Effector memory CD4-positive, alpha-beta T cell (primary cell): ENCODE measurements around the gene LILRB3.
A peak's percentile ranks its signal among the peaks of the same experiment; 100 is the strongest.
"Not testable (repeated sequence)": the region's sequence is repeated elsewhere in the genome, so short reads cannot be mapped to it uniquely, and the experiment has no call there.

Experiments
- DNase-seq, 3 donors: peaks; one replicate each; pipeline ENCODE4 v3.0.0-alpha.2; 2020
- H3K27ac ChIP-seq: 2 replicates; pipeline ENCODE4 v1.7.0; 2013; ENCODE audit warnings: mild to moderate bottlenecking, low read length, moderate library complexity; ENCODE audit not compliant: insufficient read depth, poor library complexity, severe bottlenecking
- H3K27me3 ChIP-seq: replicated peaks from 2 replicates; pipeline ENCODE4 v1.7.0; 2013; ENCODE audit warnings: mild to moderate bottlenecking, low read length; ENCODE audit not compliant: insufficient read depth, control insufficient read depth, poor library complexity, severe bottlenecking
- H3K36me3 ChIP-seq: 2 replicates; pipeline ENCODE4 v1.7.0; 2013; ENCODE audit warnings: mild to moderate bottlenecking, low read length, moderate library complexity; ENCODE audit not compliant: control insufficient read depth, insufficient read depth
- H3K4me1 ChIP-seq: 2 replicates; pipeline ENCODE4 v1.7.0; 2013; ENCODE audit warnings: low read length, mild to moderate bottlenecking; ENCODE audit not compliant: control insufficient read depth, insufficient read depth, poor library complexity, severe bottlenecking
- H3K4me3 ChIP-seq: 2 replicates; pipeline ENCODE4 v1.7.0; 2013; ENCODE audit warnings: low read length, low read depth, mild to moderate bottlenecking; ENCODE audit not compliant: insufficient read depth, poor library complexity, severe bottlenecking
- H3K9me3 ChIP-seq: 2 replicates; pipeline ENCODE4 v1.7.0; 2013; ENCODE audit warnings: mild to moderate bottlenecking, low read length, moderate library complexity; ENCODE audit not compliant: control insufficient read depth

Gene LILRB3

DNA sequence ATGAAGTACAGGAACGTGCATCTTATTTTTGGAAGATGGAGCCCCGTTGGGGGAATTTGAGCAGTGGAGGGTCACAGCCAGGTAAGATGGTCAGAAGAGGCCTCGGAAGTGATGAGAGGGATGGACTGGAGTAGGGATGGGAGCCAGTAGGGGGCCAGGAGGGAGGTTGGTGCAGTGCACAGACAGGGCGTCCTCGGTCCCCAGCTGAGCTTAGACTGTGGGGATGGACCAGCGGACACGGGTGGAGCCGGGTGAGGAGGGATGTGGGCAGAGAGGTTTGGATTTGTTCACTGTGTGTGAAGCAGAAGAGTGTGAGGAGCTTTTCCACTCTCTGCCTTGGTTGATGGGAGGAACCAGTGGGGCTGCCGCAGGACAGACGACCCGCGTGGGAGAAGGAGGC, 11.6 kb downstream of the LILRB3 start:
- Histone ChIP-seq H3K9me3 (no peaks in the 10 kb centered on the region), H3K4me3 (no peak overlapping the region), H3K27me3 (no peaks in the 10 kb centered on the region), H3K27ac (no peak overlapping the region), H3K4me1 (peaks cover 37% of the 10 kb centered on the region), H3K36me3 (peaks cover 17% of the 10 kb centered on the region)
- DNase-seq: no peak

- Histone ChIP-seq H3K9me3 (no peaks in the 10 kb centered on the region), H3K27me3 (no peaks in the 10 kb centered on the region), H3K4me1 (peaks cover 37% of the 10 kb centered on the region), H3K27ac (peak overlapping the region; percentile 6), H3K4me3 (no peak overlapping the region), H3K36me3 (peaks cover 30% of the 10 kb centered on the region)
- DNase-seq: no peak
Observed at GRCh38 chr19:54209811-54210494, 12.9 kb downstream of the LILRB3 start.

- Histone ChIP-seq H3K9me3 (no peaks in the 10 kb centered on the region), H3K4me1 (peaks cover 37% of the 10 kb centered on the region), H3K27me3 (no peaks in the 10 kb centered on the region), H3K27ac (peak overlapping the region; percentile 6), H3K4me3 (no peak overlapping the region), H3K36me3 (peaks cover 32% of the 10 kb centered on the region)
- no peak for DNase-seq
Observed at GRCh38 chr19:54209058-54209810, 13.6 kb downstream of the LILRB3 start.

DNA sequence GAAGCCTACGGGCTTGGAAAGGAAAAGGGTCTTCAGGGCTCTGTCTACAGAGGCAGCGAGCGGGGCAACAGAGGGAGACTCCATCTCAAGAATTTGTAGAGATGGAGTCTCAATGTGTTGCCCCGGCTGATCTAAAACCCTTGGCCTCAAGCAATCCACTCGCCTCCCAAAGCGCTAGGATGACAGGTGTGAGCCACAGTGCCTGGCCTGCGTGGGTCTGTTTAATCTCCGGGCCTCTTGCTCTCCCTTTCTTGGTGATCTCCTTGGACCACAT, 14.1 kb downstream of the LILRB3 start:
- Histone ChIP-seq H3K36me3 (peaks cover 35% of the 10 kb centered on the region), H3K4me3 (no peak overlapping the region), H3K4me1 (peaks cover 40% of the 10 kb centered on the region), H3K27me3 (no peaks in the 10 kb centered on the region), H3K27ac (no peak overlapping the region), H3K9me3 (no peaks in the 10 kb centered on the region)
- DNase-seq: no peak

DNA sequence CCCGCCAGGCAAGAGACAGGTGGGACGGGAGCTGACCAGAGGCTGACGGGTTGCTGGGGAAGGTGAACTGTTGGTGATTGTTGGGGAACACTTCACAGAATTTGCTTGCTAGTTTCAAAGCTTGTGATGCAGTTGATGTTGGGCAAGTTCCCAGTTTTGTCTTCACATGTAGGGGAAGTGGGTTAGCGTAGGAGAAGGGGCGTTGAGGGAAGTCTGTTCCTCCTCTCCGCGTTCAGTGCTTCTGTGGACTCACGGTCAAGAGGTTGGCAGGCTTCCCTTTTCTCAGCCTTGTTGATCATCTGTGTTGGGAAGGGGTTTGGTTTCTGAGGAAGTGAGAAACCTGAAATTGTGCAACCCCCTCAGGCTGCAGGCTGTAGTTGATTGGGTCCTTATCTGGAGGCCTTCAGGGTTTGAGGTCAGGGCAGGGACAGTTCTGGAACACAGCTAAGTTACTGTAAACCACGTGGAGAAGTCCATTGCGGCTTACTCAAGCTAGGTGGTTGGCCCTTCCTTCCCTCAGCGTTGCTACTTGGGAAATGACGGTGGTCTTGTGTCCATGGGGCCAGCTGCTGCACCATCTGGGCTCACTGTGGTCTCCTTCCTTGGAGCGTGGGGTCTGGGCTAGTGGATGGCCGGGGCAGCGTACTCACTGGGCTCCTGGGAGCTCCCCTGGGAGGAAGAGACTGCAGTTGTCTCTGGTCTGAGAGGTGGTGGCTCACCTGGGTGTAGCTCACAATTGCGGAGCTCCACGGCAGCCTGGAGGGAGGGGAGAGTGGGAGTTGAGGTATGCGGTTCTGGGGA, 14.6 kb downstream of the LILRB3 start:
- Histone ChIP-seq H3K4me1 (peaks cover 45% of the 10 kb centered on the region), H3K27me3 (no peaks in the 10 kb centered on the region), H3K4me3 (no peak overlapping the region), H3K27ac (no peak overlapping the region), H3K9me3 (no peaks in the 10 kb centered on the region), H3K36me3 (peaks cover 41% of the 10 kb centered on the region)
- no peak for DNase-seq

GRCh38 chr19:54207676-54207982, 15.2 kb downstream of the LILRB3 start:
- no peak for DNase-seq
- Histone ChIP-seq H3K27me3 (no peaks in the 10 kb centered on the region), H3K9me3 (no peaks in the 10 kb centered on the region), H3K4me1 (peaks cover 50% of the 10 kb centered on the region), H3K4me3 (no peak overlapping the region), H3K27ac (no peak overlapping the region), H3K36me3 (peaks cover 46% of the 10 kb centered on the region)

DNA sequence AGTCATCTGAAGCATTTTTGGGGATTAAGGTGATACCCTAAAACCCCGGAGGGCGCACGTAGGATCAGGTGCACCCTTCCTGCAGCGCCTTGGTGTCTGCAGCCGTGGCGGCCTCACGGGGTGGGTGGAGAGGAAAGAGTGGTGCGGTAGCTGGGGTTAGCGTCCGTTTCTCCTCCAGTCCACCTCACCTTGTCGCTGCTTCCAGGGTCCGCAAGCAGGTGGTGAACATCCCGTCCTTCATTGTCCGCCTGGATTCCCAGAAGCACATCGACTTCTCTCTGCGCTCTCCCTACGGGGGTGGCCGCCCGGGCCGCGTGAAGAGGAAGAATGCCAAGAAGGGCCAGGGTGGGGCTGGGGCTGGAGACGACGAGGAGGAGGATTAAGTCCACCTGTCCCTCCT, 15.6 kb downstream of the LILRB3 start:
- not testable (repeated sequence) for H3K27me3 ChIP-seq, DNase-seq, H3K9me3 ChIP-seq, H3K4me3 ChIP-seq, H3K27ac ChIP-seq
- H3K4me1 ChIP-seq: peaks cover 52% of the 10 kb centered on the region
- H3K36me3 ChIP-seq: peaks cover 51% of the 10 kb centered on the region

GRCh38 chr19:54206831-54207177, 16.0 kb downstream of the LILRB3 start:
- H3K27me3 ChIP-seq: no peaks in the 10 kb centered on the region
- H3K9me3 ChIP-seq: no peaks in the 10 kb centered on the region
- H3K27ac ChIP-seq: no peak overlapping the region
- H3K4me3 ChIP-seq: no peak overlapping the region
- H3K36me3 ChIP-seq: peaks cover 55% of the 10 kb centered on the region
- H3K4me1 ChIP-seq: peaks cover 56% of the 10 kb centered on the region
- no peak for DNase-seq

- peaks cover 58% of the 10 kb centered on the region for H3K36me3 ChIP-seq
- no peak overlapping the region for H3K4me3 ChIP-seq
- H3K27me3 ChIP-seq: no peaks in the 10 kb centered on the region
- no peaks in the 10 kb centered on the region for H3K9me3 ChIP-seq
- H3K4me1 ChIP-seq: peaks cover 59% of the 10 kb centered on the region
- DNase-seq: no peak
- no peak overlapping the region for H3K27ac ChIP-seq
Observed at GRCh38 chr19:54206030-54206830, 16.6 kb downstream of the LILRB3 start.
